ENCODE results near the gene CPT1B. TPM values are rescaled to one million over a fixed set of nuclear protein-coding genes. Genes with fewer than 3 reads are reported as not detected.

The CPT1B gene
- total and polyA plus RNA-seq, 2 of the 4 experiments (the other 2 are of a cell fraction), result 0.36 to 1.8 TPM

DNA sequence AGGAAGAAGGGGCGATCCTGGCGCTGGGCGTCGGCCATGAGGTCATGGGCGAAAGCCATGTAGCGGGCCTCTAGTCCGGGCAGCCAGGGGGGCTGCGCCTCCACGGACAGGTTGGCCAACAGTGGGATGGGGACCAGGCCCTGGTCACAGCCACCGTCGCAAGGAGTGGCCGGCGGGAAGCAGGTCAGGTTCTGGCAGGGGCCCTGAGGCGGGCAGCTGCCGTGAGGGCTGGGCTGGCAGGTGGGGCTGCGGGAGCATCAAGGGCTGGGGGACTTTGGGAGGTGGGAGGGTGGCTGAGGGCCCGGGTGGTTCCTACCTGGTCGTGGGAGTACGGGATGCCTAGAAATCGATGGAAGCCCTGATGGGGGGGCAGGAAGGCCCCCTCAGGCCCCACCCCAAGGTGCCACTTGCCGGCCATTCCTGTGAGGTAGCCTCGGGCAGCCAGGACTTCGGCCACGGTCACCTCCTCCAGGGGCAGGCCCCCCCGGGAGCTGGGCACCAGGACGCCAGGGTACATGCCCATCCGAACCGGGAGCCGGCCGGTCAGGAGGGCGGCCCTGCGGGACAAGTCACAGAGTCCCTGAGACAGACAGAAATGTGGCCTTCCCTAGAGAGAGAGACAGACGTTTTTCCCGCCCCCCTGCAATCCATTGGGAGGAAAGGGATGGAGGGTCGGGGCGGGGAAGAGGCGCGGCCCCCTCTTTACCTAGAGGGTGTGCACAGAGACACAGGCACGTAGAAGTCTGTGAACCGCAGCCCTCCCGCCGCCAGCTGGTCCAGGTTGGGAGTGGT, 48.8 kb upstream of the CPT1B start:
- Histone ChIP-seq H3K23ac (ENCODE audit: low read depth, low read length) (peak overlapping the region; percentile 92; the same call in 1 of the 2 replicates), H3K9ac (ENCODE audit: low read depth, low read length) (peak overlapping the region; percentile 88), H2BK20ac (ENCODE audit: low read depth, low read length) (no peak overlapping the region), H3K14ac (replicated peaks; ENCODE audit: low read depth, low read length) (peak overlapping the region; percentile 88), H2BK15ac (ENCODE audit: low read depth, low read length) (no peak overlapping the region), H4K20me1 (ENCODE audit: insufficient read depth, low read length) (0 out of 2 replicates have a peak, but pooled peaks cover 4% of the 10 kb centered on the region), H2AK9ac (replicated peaks; ENCODE audit: low read depth, low read length, poor library complexity) (peak overlapping the region; percentile 92), H2BK5ac (ENCODE audit: low read depth, low read length, poor library complexity, severe bottlenecking) (no peak overlapping the region), H3K4me2 (ENCODE audit: low read depth, low read length) (peak overlapping the region; percentile 71), H3K18ac (ENCODE audit: low read depth, low read length) (no peak overlapping the region), H3K27me3 (ENCODE audit: control insufficient read depth, insufficient read depth, low read length) (no peaks in the 10 kb centered on the region), H4K8ac (ENCODE audit: low read depth in 2 of 2, low read length in 2 of 2) (peak overlapping the region in 1 of 2 experiments; percentile 88; a peak in 2 of 4 replicates), H3K9me3 (ENCODE audit: control insufficient read depth, insufficient read depth, low read length) (no peaks in the 10 kb centered on the region), H3K56ac (ENCODE audit: extremely low read depth, insufficient read depth, low read length) (no peak overlapping the region), H4K91ac (ENCODE audit: insufficient read depth, low read depth, low read length) (no peak overlapping the region), H3K9me1 (ENCODE audit: insufficient read depth, low read length) (peaks cover 9% of the 10 kb centered on the region), H2BK120ac (ENCODE audit: low read depth, low read length) (no peak overlapping the region), H3K36me3 (ENCODE audit: control insufficient read depth, insufficient read depth, low read length) (peaks cover 2% of the 10 kb centered on the region; the same call in 1 of the 2 replicates), H4K5ac (ENCODE audit: low read depth, low read length) (no peak overlapping the region), H3K27ac (ENCODE audit: insufficient read depth, low read length) (peak overlapping the region; percentile 75; the same call in 1 of the 2 replicates), H3K79me1 (ENCODE audit: low read depth in 1 of 2, low read length in 2 of 2) (peaks cover 6 to 24% of the 10 kb centered on the region in 2 experiments; a peak in 2 of 4 replicates), H3K4me3 (ENCODE audit: insufficient read depth, low read depth, low read length) (peak overlapping the region; percentile 93), H3K4ac (ENCODE audit: low read depth, low read length) (peak overlapping the region; percentile 84), H2AK5ac (ENCODE audit: low read depth, low read length) (peak overlapping the region; percentile 49), H3K4me1 (ENCODE audit: control insufficient read depth, insufficient read depth, low read length) (peaks cover 9% of the 10 kb centered on the region; the same call in 1 of the 2 replicates), H2AFZ (replicated peaks; ENCODE audit: low read length, poor library complexity) (peak overlapping the region; percentile 98)
- DNase-seq (no peak), ATAC-seq (ENCODE audit: low read depth) (no peak)
- WGBS, 2 experiments (ENCODE audit: extremely low coverage in 2 of 2, insufficient read length in 1 of 2), result 91% methylated on average over 16 of the region's 42 CpGs; no CpG with 5 or more reads in 1 of the 2 experiments
- no TSS peak for BruUV-seq (replicated peaks)
- ChIA-PET POLR2A (ENCODE audit: unreplicated experiment) (no interaction called here), CTCF (no interaction called here)
- intact Hi-C loops (cut with micrococcal nuclease), result no loop called here
- dilution Hi-C loops (cut with HindIII; ENCODE audit: low sequenced_read_pairs, unreplicated experiment), result no loop called here
- in situ Hi-C loops (cut with MboI; ENCODE audit: low sequenced_read_pairs), result no loop called here
- TF ChIP-seq MXI1 (IDR thresholded peaks at IDR 0.05; ENCODE audit: borderline replicate concordance, low read depth, low read length) (no peak), RAD21 (IDR thresholded peaks at IDR 0.05; ENCODE audit: low read length) (no peak), CHD1 (IDR thresholded peaks at IDR 0.05; ENCODE audit: low read depth, low read length) (no peak), NFE2L2 (IDR thresholded peaks at IDR 0.05; ENCODE audit: low read depth, low read length) (no peak), RFX5 (IDR thresholded peaks at IDR 0.05; ENCODE audit: low read depth, low read length) (no peak), MAFK (IDR thresholded peaks at IDR 0.05; ENCODE audit: low read depth, low read length) (no peak), POLR2A (IDR thresholded peaks at IDR 0.05; ENCODE audit: low read depth, low read length) (no peak), BHLHE40 (IDR thresholded peaks at IDR 0.05; ENCODE audit: low read depth, low read length) (no peak), CEBPB (IDR thresholded peaks at IDR 0.05; ENCODE audit: low read depth, low read length) (no peak), RCOR1 (IDR thresholded peaks at IDR 0.05; ENCODE audit: insufficient replicate concordance, low read length) (no peak), SMC3 (IDR thresholded peaks at IDR 0.05; ENCODE audit: low read depth, low read length) (no peak), FOS (IDR thresholded peaks at IDR 0.05; ENCODE audit: low read depth, low read length) (no peak)
- TF ChIP-seq, protein P1, sequence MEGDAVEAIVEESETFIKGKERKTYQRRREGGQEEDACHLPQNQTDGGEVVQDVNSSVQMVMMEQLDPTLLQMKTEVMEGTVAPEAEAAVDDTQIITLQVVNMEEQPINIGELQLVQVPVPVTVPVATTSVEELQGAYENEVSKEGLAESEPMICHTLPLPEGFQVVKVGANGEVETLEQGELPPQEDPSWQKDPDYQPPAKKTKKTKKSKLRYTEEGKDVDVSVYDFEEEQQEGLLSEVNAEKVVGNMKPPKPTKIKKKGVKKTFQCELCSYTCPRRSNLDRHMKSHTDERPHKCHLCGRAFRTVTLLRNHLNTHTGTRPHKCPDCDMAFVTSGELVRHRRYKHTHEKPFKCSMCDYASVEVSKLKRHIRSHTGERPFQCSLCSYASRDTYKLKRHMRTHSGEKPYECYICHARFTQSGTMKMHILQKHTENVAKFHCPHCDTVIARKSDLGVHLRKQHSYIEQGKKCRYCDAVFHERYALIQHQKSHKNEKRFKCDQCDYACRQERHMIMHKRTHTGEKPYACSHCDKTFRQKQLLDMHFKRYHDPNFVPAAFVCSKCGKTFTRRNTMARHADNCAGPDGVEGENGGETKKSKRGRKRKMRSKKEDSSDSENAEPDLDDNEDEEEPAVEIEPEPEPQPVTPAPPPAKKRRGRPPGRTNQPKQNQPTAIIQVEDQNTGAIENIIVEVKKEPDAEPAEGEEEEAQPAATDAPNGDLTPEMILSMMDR (conservative IDR thresholded peaks at IDR 0.05; ENCODE audit: low read depth, low read length), result no peak
- TF ChIP-seq, protein P2, sequence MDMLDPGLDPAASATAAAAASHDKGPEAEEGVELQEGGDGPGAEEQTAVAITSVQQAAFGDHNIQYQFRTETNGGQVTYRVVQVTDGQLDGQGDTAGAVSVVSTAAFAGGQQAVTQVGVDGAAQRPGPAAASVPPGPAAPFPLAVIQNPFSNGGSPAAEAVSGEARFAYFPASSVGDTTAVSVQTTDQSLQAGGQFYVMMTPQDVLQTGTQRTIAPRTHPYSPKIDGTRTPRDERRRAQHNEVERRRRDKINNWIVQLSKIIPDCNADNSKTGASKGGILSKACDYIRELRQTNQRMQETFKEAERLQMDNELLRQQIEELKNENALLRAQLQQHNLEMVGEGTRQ (IDR thresholded peaks at IDR 0.05; ENCODE audit: low read depth, low read length), result no peak
- TF ChIP-seq, protein P3, sequence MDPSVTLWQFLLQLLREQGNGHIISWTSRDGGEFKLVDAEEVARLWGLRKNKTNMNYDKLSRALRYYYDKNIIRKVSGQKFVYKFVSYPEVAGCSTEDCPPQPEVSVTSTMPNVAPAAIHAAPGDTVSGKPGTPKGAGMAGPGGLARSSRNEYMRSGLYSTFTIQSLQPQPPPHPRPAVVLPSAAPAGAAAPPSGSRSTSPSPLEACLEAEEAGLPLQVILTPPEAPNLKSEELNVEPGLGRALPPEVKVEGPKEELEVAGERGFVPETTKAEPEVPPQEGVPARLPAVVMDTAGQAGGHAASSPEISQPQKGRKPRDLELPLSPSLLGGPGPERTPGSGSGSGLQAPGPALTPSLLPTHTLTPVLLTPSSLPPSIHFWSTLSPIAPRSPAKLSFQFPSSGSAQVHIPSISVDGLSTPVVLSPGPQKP (IDR thresholded peaks at IDR 0.05; ENCODE audit: borderline replicate concordance, low read depth, low read length), result no peak

Measured in IMR-90 (cell line).